ENCODE results near the gene CLEC2B.

CLEC2B gene

GRCh38 chr12:9829982-9830381 lies 39.2 kb downstream of the CLEC2B start:
- no peak overlapping the region for H3K4me3 ChIP-seq (ENCODE audit: low read length)
- no peak overlapping the region for H3K27ac ChIP-seq (ENCODE audit: low read length)
- no peaks in the 10 kb centered on the region for H3K36me3 ChIP-seq (ENCODE audit: insufficient read depth, low read depth, low read length)
- H3K9ac ChIP-seq (ENCODE audit: low read depth, low read length): no peak overlapping the region
- H3K4me1 ChIP-seq (ENCODE audit: insufficient read depth, low read length): no peaks in the 10 kb centered on the region
- no peaks in the 10 kb centered on the region for H3K27me3 ChIP-seq (ENCODE audit: insufficient read depth, low read length)
- H3K9me3 ChIP-seq (ENCODE audit: insufficient read depth, low read depth, low read length): no peaks in the 10 kb centered on the region

- H3K4me1 ChIP-seq (ENCODE audit: insufficient read depth, low read length): no peaks in the 10 kb centered on the region
- H3K36me3 ChIP-seq (ENCODE audit: insufficient read depth, low read depth, low read length): no peaks in the 10 kb centered on the region
- no peaks in the 10 kb centered on the region for H3K27me3 ChIP-seq (ENCODE audit: insufficient read depth, low read length)
- no peak overlapping the region for H3K27ac ChIP-seq (ENCODE audit: low read length)
- H3K9ac ChIP-seq (ENCODE audit: low read depth, low read length): no peak overlapping the region
- H3K4me3 ChIP-seq (ENCODE audit: low read length): no peak overlapping the region
- H3K9me3 ChIP-seq (ENCODE audit: insufficient read depth, low read depth, low read length): no peaks in the 10 kb centered on the region
Measured at GRCh38 chr12:9829483-9829882, 39.7 kb downstream of the CLEC2B start.

- no peaks in the 10 kb centered on the region for H3K4me1 ChIP-seq (ENCODE audit: insufficient read depth, low read length)
- H3K9me3 ChIP-seq (ENCODE audit: insufficient read depth, low read depth, low read length): no peaks in the 10 kb centered on the region
- no peak within 1 kb of the TSS for H3K9ac ChIP-seq (ENCODE audit: low read depth, low read length)
- no peaks in the 10 kb centered on the region for H3K27me3 ChIP-seq (ENCODE audit: insufficient read depth, low read length)
- H3K27ac ChIP-seq (ENCODE audit: low read length): no peak within 1 kb of the TSS
- no peak within 1 kb of the TSS for H3K4me3 ChIP-seq (ENCODE audit: low read length)
- no peaks in the 10 kb centered on the region for H3K36me3 ChIP-seq (ENCODE audit: insufficient read depth, low read depth, low read length)
Measured at GRCh38 chr12:9827209-9827888, 41.8 kb downstream of the CLEC2B start, which contains the start of gene KLRF1. TSS of gene KLRF1 (plus strand) at chr12:9827481. CDS start at chr12:9827545, 64 bp downstream.

DNA sequence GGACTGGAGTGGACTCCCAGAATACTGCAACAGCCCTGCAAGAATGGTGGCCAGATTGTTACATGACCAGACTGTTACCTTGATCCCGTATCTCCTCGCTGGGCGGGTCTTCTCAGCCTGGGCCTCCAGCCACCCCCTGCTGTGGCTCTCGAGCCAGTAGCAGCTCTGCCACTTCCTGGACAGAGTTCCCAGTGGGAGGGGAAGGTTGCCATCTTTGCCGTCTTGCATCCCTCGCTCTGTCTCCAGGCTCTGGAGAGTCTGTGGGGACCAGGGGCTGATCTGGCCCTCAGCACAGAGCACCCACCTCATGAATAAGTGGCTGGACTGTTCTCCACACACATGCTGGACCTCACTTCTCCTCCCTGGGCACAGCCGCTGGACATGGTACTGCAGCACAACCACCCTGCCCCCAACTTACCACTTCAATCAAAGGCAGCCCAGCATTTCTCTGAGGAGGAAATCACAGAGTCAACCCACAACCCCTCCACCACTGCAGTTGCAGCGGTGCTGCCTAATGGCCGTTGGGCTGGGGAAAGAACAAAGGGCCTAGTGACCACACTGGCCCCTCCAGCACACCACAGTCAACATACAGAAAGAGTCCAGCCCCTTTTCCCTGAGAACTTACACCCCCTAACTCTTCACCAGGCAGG lies 48.7 kb downstream of the CLEC2B start:
- H3K27ac ChIP-seq (ENCODE audit: low read length): no peak overlapping the region
- H3K9ac ChIP-seq (ENCODE audit: low read depth, low read length): no peak overlapping the region
- no peaks in the 10 kb centered on the region for H3K27me3 ChIP-seq (ENCODE audit: insufficient read depth, low read length)
- no peak overlapping the region for H3K4me3 ChIP-seq (ENCODE audit: low read length)
- no peaks in the 10 kb centered on the region for H3K4me1 ChIP-seq (ENCODE audit: insufficient read depth, low read length)
- H3K36me3 ChIP-seq (ENCODE audit: insufficient read depth, low read depth, low read length): no peaks in the 10 kb centered on the region
- H3K9me3 ChIP-seq (ENCODE audit: insufficient read depth, low read depth, low read length): no peaks in the 10 kb centered on the region

GRCh38 chr12:9813821-9814798 lies 55.0 kb downstream of the CLEC2B start:
- Histone ChIP-seq H3K4me3 (ENCODE audit: low read length) (peak overlapping the region; percentile 48; the same call in 1 of the 2 replicates), H3K36me3 (ENCODE audit: insufficient read depth, low read depth, low read length) (no peaks in the 10 kb centered on the region), H3K4me1 (ENCODE audit: insufficient read depth, low read length) (no peaks in the 10 kb centered on the region), H3K9ac (ENCODE audit: low read depth, low read length) (no peak overlapping the region), H3K9me3 (ENCODE audit: insufficient read depth, low read depth, low read length) (no peaks in the 10 kb centered on the region), H3K27me3 (ENCODE audit: insufficient read depth, low read length) (no peaks in the 10 kb centered on the region), H3K27ac (ENCODE audit: low read length) (no peak overlapping the region)

- no peaks in the 10 kb centered on the region for H3K4me1 ChIP-seq (ENCODE audit: insufficient read depth, low read length)
- H3K4me3 ChIP-seq (ENCODE audit: low read length): no peak overlapping the region
- H3K27me3 ChIP-seq (ENCODE audit: insufficient read depth, low read length): no peaks in the 10 kb centered on the region
- H3K9ac ChIP-seq (ENCODE audit: low read depth, low read length): no peak overlapping the region
- no peaks in the 10 kb centered on the region for H3K36me3 ChIP-seq (ENCODE audit: insufficient read depth, low read depth, low read length)
- no peaks in the 10 kb centered on the region for H3K9me3 ChIP-seq (ENCODE audit: insufficient read depth, low read depth, low read length)
- H3K27ac ChIP-seq (ENCODE audit: low read length): no peak overlapping the region
Measured at GRCh38 chr12:9811621-9812020, 57.5 kb downstream of the CLEC2B start.

GRCh38 chr12:9810671-9811070 lies 58.5 kb downstream of the CLEC2B start:
- Histone ChIP-seq H3K27me3 (ENCODE audit: insufficient read depth, low read length) (no peaks in the 10 kb centered on the region), H3K4me1 (ENCODE audit: insufficient read depth, low read length) (no peaks in the 10 kb centered on the region), H3K4me3 (ENCODE audit: low read length) (no peak overlapping the region), H3K9ac (ENCODE audit: low read depth, low read length) (no peak overlapping the region), H3K9me3 (ENCODE audit: insufficient read depth, low read depth, low read length) (no peaks in the 10 kb centered on the region), H3K27ac (ENCODE audit: low read length) (no peak overlapping the region), H3K36me3 (ENCODE audit: insufficient read depth, low read depth, low read length) (no peaks in the 10 kb centered on the region)

DNA sequence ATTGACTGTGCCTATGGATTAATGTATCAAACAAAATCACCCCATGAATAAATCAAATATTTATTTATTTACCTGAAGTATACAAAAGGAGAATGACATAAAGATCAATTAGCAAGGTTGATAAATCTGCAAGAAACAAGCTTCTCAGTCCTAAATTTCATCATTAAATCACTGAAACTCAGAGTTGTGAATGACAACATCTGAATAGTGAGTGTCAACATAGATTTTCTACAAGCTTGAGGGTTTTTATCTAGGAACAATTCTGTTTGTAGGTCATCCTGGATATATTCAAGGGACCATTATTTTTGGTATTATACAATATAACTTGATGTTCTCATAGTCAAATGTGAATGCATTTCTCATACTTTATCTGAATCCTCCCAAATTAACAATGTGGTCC lies 59.3 kb downstream of the CLEC2B start:
- Histone ChIP-seq H3K27me3 (ENCODE audit: insufficient read depth, low read length) (no peaks in the 10 kb centered on the region), H3K4me1 (ENCODE audit: insufficient read depth, low read length) (no peaks in the 10 kb centered on the region), H3K27ac (ENCODE audit: low read length) (no peak overlapping the region), H3K9me3 (ENCODE audit: insufficient read depth, low read depth, low read length) (no peaks in the 10 kb centered on the region), H3K9ac (ENCODE audit: low read depth, low read length) (no peak overlapping the region), H3K36me3 (ENCODE audit: insufficient read depth, low read depth, low read length) (no peaks in the 10 kb centered on the region), H3K4me3 (ENCODE audit: low read length) (no peak overlapping the region)

- Histone ChIP-seq H3K9me3 (ENCODE audit: insufficient read depth, low read depth, low read length) (no peaks in the 10 kb centered on the region), H3K4me1 (ENCODE audit: insufficient read depth, low read length) (no peaks in the 10 kb centered on the region), H3K27me3 (ENCODE audit: insufficient read depth, low read length) (no peaks in the 10 kb centered on the region), H3K36me3 (ENCODE audit: insufficient read depth, low read depth, low read length) (no peaks in the 10 kb centered on the region), H3K27ac (ENCODE audit: low read length) (no peak overlapping the region), H3K9ac (ENCODE audit: low read depth, low read length) (no peak overlapping the region), H3K4me3 (ENCODE audit: low read length) (no peak overlapping the region)
Measured at GRCh38 chr12:9809338-9809737, 59.8 kb downstream of the CLEC2B start.

- Histone ChIP-seq H3K9ac (ENCODE audit: low read depth, low read length) (no peak overlapping the region), H3K4me3 (ENCODE audit: low read length) (no peak overlapping the region), H3K27me3 (ENCODE audit: insufficient read depth, low read length) (no peaks in the 10 kb centered on the region)
Measured at GRCh38 chr12:9808504-9808903, 60.6 kb downstream of the CLEC2B start.

DNA sequence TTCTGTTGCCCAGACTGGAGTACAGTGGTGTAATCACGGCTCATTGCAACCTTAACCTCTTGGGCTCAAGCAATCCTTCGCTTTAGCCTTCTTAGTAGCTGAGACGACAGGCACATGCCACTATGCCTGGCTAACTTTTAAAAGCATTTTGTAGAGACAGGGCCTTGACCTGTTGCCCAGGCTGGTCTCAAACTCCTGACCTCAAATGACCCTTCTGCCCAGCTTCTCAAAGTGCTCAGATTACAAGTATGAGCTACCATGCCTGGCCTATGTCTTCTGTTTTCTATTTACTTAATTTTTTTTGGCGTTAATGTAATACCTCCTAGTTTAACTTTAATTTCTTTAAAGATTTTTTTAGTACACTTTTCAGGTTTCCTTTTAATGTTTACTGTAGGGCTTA lies 62.4 kb downstream of the CLEC2B start:
- Histone ChIP-seq H3K4me3 (ENCODE audit: low read length) (no peak overlapping the region), H3K27ac (ENCODE audit: low read length) (no peak overlapping the region), H3K36me3 (ENCODE audit: insufficient read depth, low read depth, low read length) (no peaks in the 10 kb centered on the region), H3K9ac (ENCODE audit: low read depth, low read length) (no peak overlapping the region), H3K4me1 (ENCODE audit: insufficient read depth, low read length) (no peaks in the 10 kb centered on the region), H3K9me3 (ENCODE audit: insufficient read depth, low read depth, low read length) (no peaks in the 10 kb centered on the region), H3K27me3 (ENCODE audit: insufficient read depth, low read length) (no peaks in the 10 kb centered on the region)

More at GRCh38 chr12:9808504-9808903, 60.6 kb downstream of the CLEC2B start:
- Histone ChIP-seq H3K27ac (ENCODE audit: low read length) (no peak overlapping the region), H3K4me1 (ENCODE audit: insufficient read depth, low read length) (no peaks in the 10 kb centered on the region), H3K36me3 (ENCODE audit: insufficient read depth, low read depth, low read length) (no peaks in the 10 kb centered on the region), H3K9me3 (ENCODE audit: insufficient read depth, low read depth, low read length) (no peaks in the 10 kb centered on the region)
